ENCODE measurements around the gene MPP3. TPM values are rescaled to one million over a fixed set of nuclear protein-coding genes. Genes with fewer than 3 reads are reported as not detected.

MPP3 gene
- total and polyA plus RNA-seq, 2 of the 4 experiments (the other 2 are of a cell fraction): 5.7 to 11.9 TPM

DNA sequence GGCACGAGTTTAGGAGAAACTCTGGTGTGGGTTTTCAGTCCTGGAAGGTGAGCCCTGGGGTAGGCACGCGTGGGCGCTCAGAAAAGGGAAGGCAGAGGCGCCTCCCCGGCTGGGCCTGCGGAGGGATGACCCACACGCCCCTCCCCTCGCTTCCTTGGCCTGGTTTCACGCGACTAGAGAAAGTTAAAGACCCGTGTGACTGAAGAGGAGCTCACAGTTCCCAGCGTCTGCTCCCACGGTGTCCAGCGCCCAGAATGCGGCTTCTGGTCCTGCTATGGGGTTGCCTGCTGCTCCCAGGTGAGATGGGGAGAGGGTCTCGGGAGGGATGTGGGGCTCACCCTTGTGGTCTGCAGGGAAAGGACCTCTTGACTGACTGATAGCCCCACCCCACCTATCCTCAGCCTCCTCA is 14.0 kb upstream of the MPP3 start, which contains the start of gene CD300LG:
CD300LG (plus strand) TSS at position 214 of the 409 bp plus-strand sequence; CDS start at position 255, 41 bp downstream.
- no peaks in the 10 kb centered on the region for H3K36me3 ChIP-seq (ENCODE audit: control insufficient read depth, insufficient read depth, low read length)
- ATAC-seq (ENCODE audit: low read depth) (no peak), DNase-seq (no peak)
- no peak within 1 kb of the TSS for H3K56ac ChIP-seq (ENCODE audit: extremely low read depth, insufficient read depth, low read length)
- no peak within 1 kb of the TSS for H3K23ac ChIP-seq (ENCODE audit: low read depth, low read length)
- no peak within 1 kb of the TSS for H3K4me2 ChIP-seq (ENCODE audit: low read depth, low read length)
- H3K18ac ChIP-seq (ENCODE audit: low read depth, low read length): no peak within 1 kb of the TSS
- TF ChIP-seq NFE2L2 (IDR thresholded peaks at IDR 0.05; ENCODE audit: low read depth, low read length): no peak
- TF ChIP-seq, protein P1, sequence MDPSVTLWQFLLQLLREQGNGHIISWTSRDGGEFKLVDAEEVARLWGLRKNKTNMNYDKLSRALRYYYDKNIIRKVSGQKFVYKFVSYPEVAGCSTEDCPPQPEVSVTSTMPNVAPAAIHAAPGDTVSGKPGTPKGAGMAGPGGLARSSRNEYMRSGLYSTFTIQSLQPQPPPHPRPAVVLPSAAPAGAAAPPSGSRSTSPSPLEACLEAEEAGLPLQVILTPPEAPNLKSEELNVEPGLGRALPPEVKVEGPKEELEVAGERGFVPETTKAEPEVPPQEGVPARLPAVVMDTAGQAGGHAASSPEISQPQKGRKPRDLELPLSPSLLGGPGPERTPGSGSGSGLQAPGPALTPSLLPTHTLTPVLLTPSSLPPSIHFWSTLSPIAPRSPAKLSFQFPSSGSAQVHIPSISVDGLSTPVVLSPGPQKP (IDR thresholded peaks at IDR 0.05; ENCODE audit: borderline replicate concordance, low read depth, low read length): no peak
- TF ChIP-seq MAFK (IDR thresholded peaks at IDR 0.05; ENCODE audit: low read depth, low read length): no peak
- TF ChIP-seq RAD21 (IDR thresholded peaks at IDR 0.05; ENCODE audit: low read length): no peak
- no peak for TF ChIP-seq FOS (IDR thresholded peaks at IDR 0.05; ENCODE audit: low read depth, low read length)
- no peak for TF ChIP-seq MXI1 (IDR thresholded peaks at IDR 0.05; ENCODE audit: borderline replicate concordance, low read depth, low read length)
- no peak for TF ChIP-seq BHLHE40 (IDR thresholded peaks at IDR 0.05; ENCODE audit: low read depth, low read length)
- no peak for TF ChIP-seq RFX5 (IDR thresholded peaks at IDR 0.05; ENCODE audit: low read depth, low read length)
- TF ChIP-seq, protein P2, sequence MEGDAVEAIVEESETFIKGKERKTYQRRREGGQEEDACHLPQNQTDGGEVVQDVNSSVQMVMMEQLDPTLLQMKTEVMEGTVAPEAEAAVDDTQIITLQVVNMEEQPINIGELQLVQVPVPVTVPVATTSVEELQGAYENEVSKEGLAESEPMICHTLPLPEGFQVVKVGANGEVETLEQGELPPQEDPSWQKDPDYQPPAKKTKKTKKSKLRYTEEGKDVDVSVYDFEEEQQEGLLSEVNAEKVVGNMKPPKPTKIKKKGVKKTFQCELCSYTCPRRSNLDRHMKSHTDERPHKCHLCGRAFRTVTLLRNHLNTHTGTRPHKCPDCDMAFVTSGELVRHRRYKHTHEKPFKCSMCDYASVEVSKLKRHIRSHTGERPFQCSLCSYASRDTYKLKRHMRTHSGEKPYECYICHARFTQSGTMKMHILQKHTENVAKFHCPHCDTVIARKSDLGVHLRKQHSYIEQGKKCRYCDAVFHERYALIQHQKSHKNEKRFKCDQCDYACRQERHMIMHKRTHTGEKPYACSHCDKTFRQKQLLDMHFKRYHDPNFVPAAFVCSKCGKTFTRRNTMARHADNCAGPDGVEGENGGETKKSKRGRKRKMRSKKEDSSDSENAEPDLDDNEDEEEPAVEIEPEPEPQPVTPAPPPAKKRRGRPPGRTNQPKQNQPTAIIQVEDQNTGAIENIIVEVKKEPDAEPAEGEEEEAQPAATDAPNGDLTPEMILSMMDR (conservative IDR thresholded peaks at IDR 0.05; ENCODE audit: low read depth, low read length): no peak
- no peak for TF ChIP-seq POLR2A (IDR thresholded peaks at IDR 0.05; ENCODE audit: low read depth, low read length)
- no peak within 1 kb of the TSS for H3K4me3 ChIP-seq (ENCODE audit: insufficient read depth, low read depth, low read length)
- peaks cover 29% of the 10 kb centered on the region for H3K27me3 ChIP-seq (ENCODE audit: control insufficient read depth, insufficient read depth, low read length)
- H3K9ac ChIP-seq (ENCODE audit: low read depth, low read length): no peak within 1 kb of the TSS
- in situ Hi-C loops (cut with MboI; ENCODE audit: low sequenced_read_pairs): no loop called here
- no peak within 1 kb of the TSS for H3K27ac ChIP-seq (ENCODE audit: insufficient read depth, low read length)
- H2BK15ac ChIP-seq (ENCODE audit: low read depth, low read length): no peak within 1 kb of the TSS
- no peak within 1 kb of the TSS for H3K4ac ChIP-seq (ENCODE audit: low read depth, low read length)
- H3K14ac ChIP-seq (replicated peaks; ENCODE audit: low read depth, low read length): no peak within 1 kb of the TSS
- no peaks in the 10 kb centered on the region for H3K9me1 ChIP-seq (ENCODE audit: insufficient read depth, low read length)
- no peak within 1 kb of the TSS for H2AK5ac ChIP-seq (ENCODE audit: low read depth, low read length)
- CTCF ChIA-PET: interaction anchor here (0.6 to 1.5 kb wide), 8 partner anchors 9 to 363 kb away, joined by 3 to 21 read pairs (median 4); partner anchors contain the start of gene DHX8
- H2BK5ac ChIP-seq (ENCODE audit: low read depth, low read length, poor library complexity, severe bottlenecking): no peak within 1 kb of the TSS
- H2BK20ac ChIP-seq (ENCODE audit: low read depth, low read length): no peak within 1 kb of the TSS
- intact Hi-C loops (cut with micrococcal nuclease): loop anchor here (1.0 to 5.0 kb wide), 3 partner anchors 65 to 153 kb away; partner anchors contain the start of gene CFAP97D1
- no peak within 1 kb of the TSS for H4K91ac ChIP-seq (ENCODE audit: insufficient read depth, low read depth, low read length)
- POLR2A ChIA-PET (ENCODE audit: unreplicated experiment): no interaction called here
- H4K8ac ChIP-seq (ENCODE audit: low read depth in 2 of 2, low read length in 2 of 2): no peak within 1 kb of the TSS
- no peak within 1 kb of the TSS for H2AK9ac ChIP-seq (replicated peaks; ENCODE audit: low read depth, low read length, poor library complexity)
- H2AFZ ChIP-seq (replicated peaks; ENCODE audit: low read length, poor library complexity): peak within 1 kb of the TSS; percentile 73
- no peaks in the 10 kb centered on the region for H4K20me1 ChIP-seq (ENCODE audit: insufficient read depth, low read length)
- H3K79me1 ChIP-seq (ENCODE audit: low read depth in 1 of 2, low read length in 2 of 2): no peaks in the 10 kb centered on the region
- H2BK120ac ChIP-seq (ENCODE audit: low read depth, low read length): no peak within 1 kb of the TSS
- no peaks in the 10 kb centered on the region for H3K9me3 ChIP-seq (ENCODE audit: control insufficient read depth, insufficient read depth, low read length)
- no peak within 1 kb of the TSS for H4K5ac ChIP-seq (ENCODE audit: low read depth, low read length)
- no peaks in the 10 kb centered on the region for H3K4me1 ChIP-seq (ENCODE audit: control insufficient read depth, insufficient read depth, low read length)
- BruUV-seq (replicated peaks): no TSS peak
- WGBS, 2 experiments (ENCODE audit: extremely low coverage in 2 of 2, insufficient read length in 1 of 2): 6% methylated on average over 5 of the region's 17 CpGs; no CpG with 5 or more reads in 1 of the 2 experiments
- dilution Hi-C loops (cut with HindIII; ENCODE audit: low sequenced_read_pairs, unreplicated experiment): no loop called here
